ENCODE measurements around the gene TEX50.
"Not testable (repeated sequence)": the region's sequence is repeated elsewhere in the genome, so short reads cannot be mapped to it uniquely, and the experiment has no call there.

TEX50 gene

DNA sequence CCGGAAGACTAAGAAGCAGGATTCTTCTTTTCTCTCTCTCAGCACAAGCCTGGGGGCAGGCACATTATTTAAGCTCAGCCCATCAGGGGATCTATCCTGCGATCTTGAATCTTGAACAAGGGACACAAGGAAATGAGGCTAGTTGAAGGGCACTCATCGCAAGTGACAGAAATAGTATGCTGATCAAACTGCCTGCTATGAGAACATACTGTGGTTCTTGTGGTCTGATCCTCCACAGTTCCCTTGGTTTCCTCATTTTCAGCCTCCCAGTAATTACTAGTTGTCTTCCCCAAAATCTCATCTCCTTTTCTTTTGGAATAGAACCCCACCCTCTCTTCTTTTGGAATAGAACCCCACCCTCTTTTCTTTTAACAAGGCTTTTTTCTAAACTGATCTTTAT, 28.0 kb downstream of the TEX50 start:
- no peak for DNase-seq

DNA sequence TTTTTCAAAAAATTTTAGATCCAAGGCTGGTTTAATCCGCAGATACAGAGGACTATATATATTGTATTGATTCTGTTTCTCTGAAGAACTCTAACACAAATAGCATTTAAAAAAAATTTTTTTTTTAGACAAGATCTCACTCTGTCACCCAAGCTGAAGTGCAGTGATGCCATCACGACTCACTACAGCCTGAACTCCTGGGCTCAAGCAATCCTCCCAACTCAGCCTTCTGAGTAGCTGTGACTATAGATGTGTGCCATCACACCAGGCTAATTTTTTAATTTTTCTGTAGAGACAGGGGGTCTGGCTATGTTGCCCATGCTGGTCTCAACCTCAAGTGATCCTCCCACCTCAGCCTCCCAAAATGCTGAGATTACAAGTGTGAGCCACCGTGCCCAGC, 31.5 kb downstream of the TEX50 start:
- DNase-seq, result no peak

DNA sequence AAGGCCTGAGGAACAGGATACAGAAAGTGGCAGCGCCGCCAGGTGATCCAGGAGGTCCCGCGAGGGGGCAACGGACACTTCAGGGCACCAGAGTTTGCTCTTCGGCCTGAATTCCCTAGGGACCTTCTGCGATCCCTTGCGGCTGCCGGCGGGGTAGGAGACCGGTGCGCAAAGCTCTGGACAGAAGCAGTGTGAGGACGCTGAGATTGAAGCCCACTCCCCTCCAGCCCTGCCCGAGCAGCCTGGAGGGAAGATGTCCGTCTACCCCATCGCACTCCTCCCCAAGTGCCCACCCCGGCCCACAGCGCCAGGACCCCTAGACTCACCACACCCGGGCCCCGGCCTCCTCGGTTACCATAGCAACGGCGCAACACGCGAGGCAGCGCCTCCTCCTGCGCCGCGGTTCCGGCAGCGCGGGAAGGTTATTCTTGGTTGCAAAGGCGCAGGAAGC, 34.4 kb downstream of the TEX50 start, which contains the start of gene ANKRD45:
Gene ANKRD45, minus strand, starts transcription at position 361 of the 451 bp plus-strand sequence. CDS start 10,433 bp downstream, outside the sequence.
- DNase-seq, result no peak

DNA sequence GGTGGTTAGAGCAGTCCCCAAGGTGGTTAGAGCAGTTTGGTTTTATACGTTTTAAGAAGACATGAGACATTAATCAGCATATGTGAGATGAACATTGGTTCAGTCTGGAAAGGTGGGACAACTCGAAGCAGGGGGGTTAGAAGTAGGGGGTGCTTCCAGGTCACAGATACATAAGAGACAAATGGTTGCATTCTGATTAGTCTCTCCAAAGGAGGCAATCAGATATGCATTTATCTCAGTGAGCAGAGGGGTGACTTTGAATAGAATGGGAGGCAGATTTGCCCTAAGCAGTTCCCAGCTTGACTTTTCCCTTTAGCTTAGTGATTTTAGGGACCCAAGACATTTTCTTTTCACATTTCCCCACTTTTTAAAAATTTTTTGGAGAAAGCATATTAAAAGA, 39.4 kb downstream of the TEX50 start:
- DNase-seq, result not testable (repeated sequence)

DNA sequence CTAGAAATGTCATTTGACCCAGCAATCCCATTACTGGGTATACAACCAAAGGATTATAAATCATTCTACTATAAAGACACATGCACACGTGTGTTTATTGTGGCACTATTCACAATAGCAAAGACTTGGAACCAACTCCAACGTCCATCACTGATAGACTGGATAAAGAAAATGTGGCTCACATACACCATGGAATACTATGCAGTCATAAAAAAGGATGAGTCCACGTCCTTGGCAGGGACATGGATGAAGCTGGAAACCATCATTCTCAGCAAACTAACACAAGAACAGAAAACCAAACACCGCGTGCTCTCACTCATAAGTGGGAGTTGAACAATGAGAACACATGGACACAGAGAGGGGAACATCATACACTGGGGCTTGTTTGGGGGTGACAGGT, 45.0 kb downstream of the TEX50 start:
- not testable (repeated sequence) for DNase-seq

DNA sequence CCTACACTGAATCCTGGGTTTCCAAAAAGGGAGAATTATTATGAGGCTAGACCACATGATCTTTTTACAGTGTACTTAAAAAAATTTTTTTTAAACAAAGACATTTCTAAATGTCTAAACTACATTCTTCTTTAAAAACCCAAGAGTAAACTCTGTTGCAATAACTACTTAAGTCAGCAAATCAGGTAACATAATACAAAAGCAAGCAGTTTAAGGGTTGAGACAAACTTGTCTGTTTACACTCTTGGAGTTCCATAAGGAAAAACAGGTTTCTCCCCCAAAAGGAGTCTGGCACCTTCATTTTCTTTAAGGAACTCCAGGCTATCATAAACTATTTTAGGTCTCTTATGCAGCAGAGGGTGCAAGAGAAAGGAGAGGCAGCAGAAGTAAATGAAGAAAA, 47.0 kb downstream of the TEX50 start:
- DNase-seq, result no peak

DNA sequence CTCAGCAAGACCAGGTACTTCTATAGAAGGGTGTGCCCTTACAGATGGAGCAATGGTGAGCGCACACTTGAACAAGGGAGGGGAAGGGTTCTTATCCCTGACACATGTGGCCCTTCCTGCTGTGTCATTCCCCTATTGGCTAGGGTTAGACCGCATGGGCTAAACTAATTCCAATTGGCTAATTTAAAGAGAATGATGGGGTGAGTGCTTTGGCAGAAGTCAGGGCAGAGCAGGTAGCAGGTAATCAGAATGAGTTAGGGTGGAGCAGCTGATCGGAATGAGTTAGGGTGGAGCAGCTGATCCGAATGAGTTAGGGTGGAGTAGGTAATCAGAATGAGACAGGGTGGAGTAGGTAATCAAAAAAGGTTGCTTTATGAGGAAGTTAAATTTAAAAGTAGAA, 48.7 kb downstream of the TEX50 start:
- DNase-seq, result not testable (repeated sequence)

DNA sequence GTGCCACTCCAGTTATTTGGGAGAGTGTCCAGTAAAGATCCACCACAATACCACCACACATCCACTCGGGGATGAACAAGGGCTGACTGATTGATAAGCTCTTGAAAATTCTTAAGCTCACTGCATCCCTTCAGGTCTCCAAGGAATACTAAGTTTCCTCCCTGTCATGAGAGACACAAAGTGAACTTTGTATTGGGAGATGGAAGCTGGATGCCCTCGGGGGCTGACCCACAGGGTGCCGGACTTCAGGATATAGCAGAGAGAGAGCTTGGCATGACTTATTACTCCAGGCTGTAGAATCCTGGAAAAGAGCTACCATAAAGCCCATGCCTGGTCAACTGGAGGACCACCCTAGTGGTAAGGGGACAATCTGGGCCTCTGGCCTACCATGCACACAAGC, 50.0 kb downstream of the TEX50 start:
- DNase-seq, result not testable (repeated sequence)

Measured in NCI-H446 (cell line).